Measurements from ENCODE around the gene MACC1.

The MACC1 gene

DNA sequence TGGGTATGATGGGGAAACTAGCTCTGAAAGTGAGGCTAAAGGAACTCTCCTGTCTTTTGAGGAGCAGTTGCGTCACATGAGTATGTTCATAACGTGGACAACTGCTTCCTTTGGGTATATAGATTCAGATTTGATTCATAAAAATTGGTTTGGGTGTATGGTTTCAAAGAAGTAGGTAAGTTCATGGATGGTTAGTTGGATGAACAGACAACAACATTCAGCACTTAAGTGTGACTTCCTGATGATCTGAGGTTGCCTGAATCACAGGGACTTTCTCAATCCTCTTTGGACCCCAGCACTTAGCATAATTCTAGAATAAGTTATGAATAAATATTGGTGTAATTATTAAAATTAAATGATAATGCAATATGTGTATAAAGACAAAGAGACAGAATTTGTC, 43.4 kb downstream of the MACC1 start:
- DNase-seq (ENCODE audit: low read depth) = no peak

DNA sequence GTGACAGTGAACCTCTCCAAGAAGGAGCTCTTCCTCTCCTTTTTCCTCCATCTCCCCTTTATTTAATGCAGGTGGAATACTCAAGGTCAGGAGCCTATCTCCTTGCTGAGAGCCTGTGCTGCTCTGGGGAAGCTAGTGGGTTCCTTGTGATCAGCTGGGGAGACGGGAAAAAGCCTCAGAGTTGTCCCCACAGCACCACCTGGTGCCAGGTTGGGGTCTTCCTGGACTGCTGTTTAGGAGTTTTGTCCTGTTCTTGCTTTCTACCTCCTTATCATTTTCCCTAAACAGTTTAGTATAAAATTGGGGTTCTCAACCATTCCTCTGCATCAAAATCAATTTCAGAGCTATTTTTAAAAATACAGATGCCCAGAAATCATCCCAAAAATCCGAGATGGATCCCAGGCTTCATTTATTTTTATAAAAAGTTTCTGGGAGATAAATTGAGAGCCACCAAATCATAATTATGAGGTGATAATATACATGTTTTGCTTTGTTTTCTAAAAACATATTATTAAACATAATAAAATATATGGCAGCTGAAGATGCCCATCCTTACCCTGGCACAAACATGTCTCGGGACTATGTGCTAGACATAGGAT, 44.3 kb downstream of the MACC1 start:
- DNase-seq (ENCODE audit: low read depth) = no peak

DNA sequence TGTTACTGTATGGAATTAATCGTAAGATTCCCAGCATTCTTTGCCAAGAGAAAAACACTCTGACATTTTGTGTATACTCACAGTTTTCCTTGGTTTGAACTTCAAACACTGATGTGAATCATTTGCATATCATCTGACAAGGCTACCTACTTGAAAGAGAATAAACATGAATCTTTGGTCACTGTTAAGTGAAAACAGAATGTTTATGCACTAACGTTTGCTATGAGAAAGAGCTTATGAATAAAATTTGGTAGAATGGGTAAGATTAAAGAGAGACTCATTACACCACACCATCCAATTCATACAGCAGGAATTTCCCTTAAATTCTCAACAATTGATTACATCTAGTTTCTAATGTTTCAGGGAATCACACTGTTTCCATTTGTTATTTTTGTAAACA, 46.6 kb downstream of the MACC1 start:
- DNase-seq (ENCODE audit: low read depth) = peak; percentile 27

DNA sequence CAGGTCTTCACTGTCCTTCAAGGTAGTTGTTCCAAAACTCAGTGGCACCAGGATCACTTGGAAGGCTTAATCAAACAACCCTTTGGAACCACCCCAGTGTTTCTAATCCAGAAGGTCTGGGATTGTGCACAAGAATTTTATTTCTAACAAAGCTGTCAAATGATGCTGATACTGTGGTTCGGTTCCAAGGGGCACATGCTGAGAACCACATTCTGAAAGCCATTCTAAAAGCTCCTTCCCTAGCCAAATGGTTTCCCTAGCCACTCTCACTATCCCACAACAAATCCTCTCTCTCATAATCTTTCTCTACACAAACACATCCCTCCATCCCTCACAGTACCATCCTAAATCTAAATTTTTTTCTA, 52.1 kb downstream of the MACC1 start:
- no peak for DNase-seq (ENCODE audit: low read depth)

DNA sequence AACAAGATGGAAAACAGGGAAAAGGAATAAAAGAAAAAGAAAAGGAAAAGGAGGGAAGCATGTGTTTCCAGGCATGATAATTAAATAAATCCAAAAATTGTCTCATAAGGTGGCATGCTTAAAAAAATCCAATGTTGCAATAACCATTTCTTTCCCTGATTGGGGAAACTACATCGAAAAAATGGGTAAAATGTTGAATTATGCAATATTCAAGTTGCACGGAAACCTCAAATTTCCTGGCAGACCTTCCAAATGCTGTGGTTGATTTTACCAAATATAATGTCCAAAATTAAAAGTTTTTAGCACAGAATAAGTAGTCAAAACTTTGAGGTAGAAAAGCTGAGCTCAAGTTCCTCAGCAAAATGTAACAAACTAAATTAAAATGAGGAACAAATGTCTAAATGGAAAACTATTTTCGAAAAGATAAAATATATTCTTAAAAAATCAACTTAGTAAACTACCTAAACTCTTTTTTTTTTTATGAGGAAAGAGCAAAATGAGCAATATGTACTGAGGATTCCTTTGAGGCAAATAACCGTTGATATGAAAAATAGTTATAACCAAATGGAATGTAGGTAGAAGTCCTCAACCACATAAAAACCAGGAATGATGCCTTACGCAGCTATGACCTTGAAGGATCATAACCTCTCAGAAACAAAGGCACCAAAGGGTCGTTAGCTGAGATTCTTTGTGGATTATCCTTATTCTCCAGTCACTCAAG, 52.6 kb downstream of the MACC1 start:
- peak; percentile 81 for DNase-seq (ENCODE audit: low read depth)

DNA sequence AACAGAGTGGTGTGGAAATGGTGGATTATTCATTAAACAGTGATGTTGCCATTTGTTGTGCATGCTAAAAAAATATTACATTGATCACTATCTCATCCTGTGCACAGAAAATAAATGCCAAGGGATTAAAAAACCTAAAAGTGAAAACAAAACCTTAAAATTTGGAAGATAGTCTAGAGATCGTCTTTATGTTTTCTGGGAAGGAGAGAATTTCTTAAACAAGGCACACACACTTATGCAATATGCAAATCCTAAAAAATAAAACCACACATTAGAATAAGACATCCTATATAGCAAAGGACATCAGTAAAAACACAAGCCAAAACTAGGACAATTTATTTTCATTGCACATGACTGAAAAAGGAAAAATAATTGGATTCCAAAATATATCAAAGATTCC, 54.5 kb downstream of the MACC1 start:
- DNase-seq (ENCODE audit: low read depth) = no peak

DNA sequence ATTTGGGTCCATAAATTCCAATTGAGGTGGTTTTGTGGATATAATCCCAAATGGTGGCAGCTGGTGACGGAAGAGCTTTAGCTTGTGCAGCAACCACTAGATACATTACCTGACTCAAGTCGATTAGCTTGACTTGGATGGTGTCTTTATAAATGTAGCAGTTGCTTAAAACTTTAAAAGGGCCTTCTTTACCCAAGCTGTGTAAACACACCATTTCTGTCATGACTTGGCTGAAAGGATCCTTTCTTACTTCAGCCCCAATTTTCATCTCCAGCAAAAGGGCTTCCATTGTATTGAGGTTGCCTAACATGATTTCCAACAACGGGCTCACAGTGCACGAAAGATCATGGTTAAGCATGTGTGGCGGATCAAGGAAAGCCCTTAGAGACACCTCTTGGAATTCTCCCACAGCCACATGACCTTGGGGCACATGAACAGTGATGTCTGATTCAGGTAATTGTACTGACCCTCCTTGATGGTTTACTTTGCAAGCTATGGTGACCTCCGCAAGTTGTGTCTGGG, 57.9 kb downstream of the MACC1 start:
- DNase-seq (ENCODE audit: low read depth) = no peak

DNA sequence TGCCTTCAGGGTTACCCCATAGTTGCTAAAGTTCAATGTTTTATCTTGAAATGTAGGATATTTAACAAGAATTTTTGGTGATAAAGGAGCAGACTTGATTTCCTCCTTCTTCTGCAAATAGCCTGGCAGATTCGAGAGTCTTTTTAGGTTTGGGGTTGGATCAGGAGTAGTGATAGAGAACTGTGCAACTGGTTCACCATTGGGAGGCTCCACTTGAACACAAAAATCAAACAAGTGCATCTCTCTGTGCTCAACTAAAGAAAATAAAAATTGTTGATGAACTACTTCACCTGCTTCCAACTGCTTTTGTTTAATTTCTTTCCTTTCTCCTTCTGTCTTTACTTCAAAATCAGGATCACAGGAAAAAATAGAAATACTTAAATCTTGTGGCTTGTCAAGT, 58.5 kb downstream of the MACC1 start:
- no peak for DNase-seq (ENCODE audit: low read depth)

DNA sequence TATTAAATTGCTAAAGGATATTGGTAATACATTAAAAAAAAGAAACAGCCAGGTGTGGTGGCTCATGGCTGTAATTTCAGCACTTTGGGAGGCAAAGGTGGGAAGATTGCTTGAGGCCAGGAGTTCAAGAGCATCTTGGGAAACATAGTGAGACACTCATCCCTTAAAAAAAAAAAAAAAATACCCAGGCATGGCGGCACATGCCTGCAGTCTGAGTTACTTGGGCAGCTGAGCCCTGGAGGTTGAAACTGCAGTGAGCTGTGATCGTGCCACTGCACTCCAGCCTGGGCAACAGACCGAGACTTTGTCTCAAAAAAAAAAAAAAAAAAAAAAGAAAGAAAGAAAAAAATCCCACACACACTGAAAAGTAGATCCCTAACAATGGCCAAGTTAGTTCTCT, 59.7 kb downstream of the MACC1 start:
- no peak for DNase-seq (ENCODE audit: low read depth)

DNA sequence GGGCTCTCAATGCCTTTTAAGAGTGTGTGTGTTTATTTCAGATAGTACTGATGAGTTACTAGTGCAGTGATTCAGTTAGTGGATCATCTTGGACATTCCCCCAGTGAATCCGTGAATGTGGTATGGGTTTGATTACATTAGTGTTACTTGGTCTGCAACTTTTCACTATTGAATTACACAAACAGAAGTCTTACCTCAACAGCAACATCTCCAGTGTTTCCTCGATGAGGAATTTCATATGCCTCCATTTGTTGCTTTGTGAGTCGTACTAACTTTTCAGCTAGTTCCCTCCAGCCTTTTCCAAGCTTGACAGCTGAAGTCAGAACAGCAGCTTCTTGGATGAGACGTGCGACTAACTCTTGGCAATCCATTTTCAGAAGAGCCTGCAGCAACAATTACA, 63.2 kb downstream of the MACC1 start:
- no peak for DNase-seq (ENCODE audit: low read depth)

DNA sequence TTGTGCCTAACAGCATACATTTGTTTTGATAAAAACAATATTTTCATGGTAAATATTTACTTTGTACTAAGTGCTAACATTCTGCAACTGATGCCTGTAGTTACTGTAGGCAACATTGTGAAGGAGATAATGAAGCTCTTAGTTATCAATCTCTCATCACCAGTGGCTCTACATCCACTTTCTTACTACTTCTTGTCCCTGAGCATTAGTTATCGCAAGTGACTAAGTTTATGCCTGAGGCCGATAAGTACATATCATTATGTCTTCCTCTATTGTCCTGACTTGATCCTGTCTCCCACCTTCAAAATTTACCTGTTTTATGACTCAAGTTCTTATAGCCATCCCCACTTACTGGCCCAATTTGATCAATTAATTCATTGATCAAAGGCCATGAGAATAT, 63.6 kb downstream of the MACC1 start:
- DNase-seq (ENCODE audit: low read depth) = no peak

DNA sequence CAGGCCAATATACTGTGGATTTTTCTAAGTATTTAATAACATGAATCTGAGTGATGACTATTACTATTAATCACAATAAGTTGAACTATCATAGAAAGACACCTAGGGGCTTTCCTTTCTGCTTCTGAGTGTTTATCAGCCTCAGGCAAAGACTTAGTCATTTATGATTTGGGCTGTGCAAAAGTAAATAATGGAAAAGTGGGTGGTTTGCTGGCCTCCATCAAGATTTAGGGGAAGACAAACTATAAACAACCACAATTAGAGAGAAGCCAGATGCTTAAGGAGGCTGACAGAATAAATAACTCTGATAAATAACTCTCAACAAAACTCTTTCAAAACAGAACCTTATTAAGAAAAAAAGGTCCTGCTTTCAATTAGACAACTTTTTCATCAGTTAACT, 64.7 kb downstream of the MACC1 start:
- peak; percentile 50 for DNase-seq (ENCODE audit: low read depth)

DNA sequence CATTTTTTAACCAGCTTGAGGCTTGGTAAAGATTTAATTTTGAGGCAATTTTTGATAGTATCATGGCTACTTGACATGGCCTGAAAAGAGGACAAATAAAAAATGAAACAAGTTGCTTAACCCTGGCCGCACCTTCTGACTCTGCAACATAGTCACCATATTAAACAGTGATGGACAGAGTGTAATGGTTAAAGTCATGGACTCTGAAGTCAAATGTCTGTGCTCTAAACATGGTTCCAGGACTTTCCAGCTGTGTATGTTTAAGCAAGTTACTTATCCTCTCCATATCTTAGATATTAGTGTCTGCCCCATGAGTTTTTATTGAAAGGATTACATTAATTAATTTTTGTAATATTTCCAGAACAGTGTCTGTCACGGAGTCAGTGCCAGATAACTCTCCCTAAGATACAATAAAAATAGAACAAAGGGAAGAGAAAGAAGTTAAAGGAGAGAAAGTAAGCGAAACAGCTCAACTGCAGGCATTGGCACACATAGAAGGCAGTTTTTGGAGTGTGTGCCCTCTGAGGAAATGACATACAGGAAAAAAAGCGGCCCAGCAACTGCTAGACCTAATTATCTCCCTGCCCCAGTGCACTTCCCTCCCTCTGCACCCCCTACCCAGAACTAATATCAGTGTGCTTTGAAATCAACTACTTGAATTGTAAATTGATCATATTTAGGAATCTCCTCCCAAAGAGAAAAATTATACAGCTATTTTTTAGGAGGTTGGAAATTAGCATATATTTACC, 65.3 kb downstream of the MACC1 start:
- DNase-seq (ENCODE audit: low read depth) = no peak

DNA sequence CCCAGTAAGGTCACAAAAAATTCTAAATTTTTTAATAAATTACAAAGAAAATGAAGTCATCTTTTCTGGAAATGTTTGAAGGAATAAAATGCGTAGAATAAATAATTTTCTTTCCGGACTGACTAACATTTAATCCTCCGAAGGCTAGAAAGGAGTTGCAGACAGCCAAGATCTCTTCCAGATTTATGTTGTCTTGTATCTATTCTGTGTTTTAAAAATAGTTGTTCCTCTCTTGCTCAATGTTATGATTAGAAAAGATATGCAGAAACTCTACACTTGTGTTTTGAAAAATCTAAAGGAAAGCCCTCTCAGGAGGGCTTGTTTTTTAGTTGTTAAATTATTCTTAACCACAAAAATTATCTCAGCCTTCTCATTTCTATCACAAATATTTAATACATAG, 70.7 kb downstream of the MACC1 start:
- no peak for DNase-seq (ENCODE audit: low read depth)

DNA sequence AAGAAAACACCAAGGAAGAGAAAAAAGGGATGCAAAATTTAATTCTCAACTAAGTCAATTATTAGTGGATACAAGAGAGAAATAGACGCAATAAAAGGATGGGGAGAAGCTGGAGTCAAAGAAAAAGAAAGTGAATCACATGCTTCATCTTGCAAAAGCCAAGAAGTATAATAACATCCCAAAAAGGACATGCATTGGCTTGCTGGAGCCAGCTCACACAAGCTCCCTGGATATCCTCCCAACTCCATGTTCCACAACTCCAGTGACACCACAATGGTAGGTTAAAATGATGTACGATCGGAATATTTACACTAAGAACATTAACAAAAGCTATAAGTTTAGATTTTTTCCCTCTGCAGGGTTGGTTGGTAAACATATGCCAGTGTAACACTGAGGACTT, 72.4 kb downstream of the MACC1 start:
- DNase-seq (ENCODE audit: low read depth) = no peak

DNA sequence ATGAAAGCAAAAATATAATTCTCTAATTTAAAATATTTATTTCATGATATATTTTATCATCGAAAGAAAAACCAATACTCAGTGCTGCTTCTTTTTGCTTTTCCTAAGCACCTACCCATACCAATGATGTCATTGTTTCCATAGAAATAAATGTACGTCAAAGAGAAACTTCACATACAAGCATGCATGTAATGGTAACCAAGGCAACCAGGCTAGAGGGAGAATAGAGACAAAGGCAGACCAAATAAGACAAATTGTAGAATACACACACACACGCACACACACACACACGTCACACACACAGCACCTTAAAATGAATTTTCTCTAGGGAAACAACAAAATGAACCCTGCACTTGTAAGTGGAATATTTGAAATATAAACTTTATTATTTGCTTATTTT, 75.5 kb downstream of the MACC1 start:
- no peak for DNase-seq (ENCODE audit: low read depth)

DNA sequence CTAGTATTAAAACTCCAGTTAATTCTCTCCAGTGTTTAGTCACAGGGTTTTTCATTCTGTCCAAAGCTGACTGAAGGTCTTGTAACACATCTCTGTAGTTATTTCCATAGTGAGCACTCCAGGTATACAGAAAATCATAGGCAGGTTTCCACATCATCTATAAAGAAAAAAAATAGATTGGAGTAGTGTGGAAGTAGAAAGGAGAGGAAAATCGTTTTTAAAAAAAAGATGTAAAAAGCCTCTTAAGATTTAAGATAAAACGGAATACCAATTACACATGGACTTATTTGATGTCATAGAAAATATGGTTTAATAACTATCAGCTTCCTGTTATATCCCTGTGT, 76.2 kb downstream of the MACC1 start:
- no peak for DNase-seq (ENCODE audit: low read depth)

DNA sequence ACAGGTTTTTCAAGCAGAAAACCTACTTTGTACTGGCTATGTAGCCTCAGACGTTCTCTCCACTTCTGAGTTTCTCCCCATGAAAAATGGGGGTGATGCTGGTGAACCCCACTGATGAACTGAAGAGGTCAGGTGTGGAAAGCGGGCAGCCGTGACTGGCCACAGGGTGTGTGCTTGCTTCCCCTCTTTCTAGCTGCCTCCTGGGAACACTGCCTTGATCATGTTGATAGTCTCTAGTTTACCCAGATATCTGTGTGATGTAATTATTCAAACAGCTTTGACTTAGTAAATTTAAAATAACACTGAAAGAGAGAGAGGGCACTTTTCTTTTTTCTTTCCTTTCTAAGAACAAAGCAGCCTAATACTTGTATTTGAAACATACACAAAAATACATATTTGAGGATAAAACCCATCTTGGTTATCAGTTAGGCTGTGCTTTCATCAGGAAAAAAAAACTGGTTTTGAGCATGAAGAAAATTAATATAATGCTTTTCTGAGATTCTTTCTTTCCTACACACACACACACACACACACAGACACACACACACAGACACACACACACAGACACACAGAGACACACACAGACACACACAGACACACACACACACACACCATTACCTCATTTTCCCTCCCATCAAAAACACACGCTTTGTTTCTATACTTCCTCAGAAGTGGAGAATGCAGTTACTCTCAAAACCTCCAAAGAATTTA, 76.7 kb downstream of the MACC1 start:
- DNase-seq (ENCODE audit: low read depth) = no peak

DNA sequence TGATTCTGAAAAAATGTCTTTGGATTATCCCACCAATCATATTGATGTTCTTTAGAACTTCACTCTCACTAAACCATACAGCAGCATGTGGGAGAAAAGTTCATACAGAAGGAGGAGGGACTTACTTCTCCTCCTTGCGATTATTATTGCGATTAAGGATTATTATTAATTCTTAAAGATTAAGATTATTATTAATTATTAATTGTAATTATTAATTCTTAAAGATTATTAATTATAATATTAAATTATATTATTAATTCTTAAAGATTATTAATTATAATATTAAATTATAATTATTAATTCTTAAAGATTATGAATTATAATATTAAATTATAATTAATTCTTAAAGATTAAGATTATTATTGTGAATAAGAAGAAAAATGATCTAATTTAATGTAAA, 80.5 kb downstream of the MACC1 start:
- DNase-seq (ENCODE audit: low read depth) = no peak

DNA sequence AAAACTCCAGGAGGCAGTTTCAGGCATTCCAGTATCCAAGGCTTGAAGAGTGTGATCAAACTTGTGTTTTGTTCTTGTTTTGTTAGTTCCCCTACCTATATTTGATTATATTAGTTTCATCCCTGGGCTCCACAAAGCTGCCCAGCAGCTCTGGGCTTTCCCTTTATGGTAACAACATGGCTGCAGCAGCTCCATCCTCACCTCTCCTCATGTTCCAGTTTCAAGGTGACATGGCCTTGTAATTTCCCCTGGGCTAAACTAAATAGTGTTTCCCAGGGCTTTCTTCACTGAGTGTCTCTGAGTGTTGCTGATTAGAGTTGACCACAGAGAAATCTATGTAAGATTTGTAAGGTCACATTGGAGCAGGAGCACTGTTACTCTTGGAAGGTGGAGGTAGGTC, 83.4 kb downstream of the MACC1 start:
- no peak for DNase-seq (ENCODE audit: low read depth)

DNA sequence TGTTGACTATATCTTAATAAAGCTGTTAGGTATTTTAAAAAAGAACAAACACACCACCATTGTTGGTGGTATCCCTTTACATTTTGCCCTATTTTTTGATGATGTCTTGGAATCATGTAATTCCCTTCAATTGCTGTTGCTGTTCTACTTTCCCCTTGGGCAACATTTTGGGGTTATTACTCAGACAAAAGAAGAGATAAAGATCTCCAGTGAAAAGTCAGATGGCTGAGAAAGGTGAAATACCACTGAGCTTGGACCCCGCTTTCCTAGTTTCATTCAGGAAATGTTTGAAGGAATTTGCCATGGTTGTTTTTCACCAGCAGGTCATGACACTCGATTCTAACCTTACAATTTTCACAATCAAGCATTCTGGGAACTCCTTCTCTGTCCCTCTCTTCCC, 84.6 kb downstream of the MACC1 start:
- DNase-seq (ENCODE audit: low read depth) = no peak

DNA sequence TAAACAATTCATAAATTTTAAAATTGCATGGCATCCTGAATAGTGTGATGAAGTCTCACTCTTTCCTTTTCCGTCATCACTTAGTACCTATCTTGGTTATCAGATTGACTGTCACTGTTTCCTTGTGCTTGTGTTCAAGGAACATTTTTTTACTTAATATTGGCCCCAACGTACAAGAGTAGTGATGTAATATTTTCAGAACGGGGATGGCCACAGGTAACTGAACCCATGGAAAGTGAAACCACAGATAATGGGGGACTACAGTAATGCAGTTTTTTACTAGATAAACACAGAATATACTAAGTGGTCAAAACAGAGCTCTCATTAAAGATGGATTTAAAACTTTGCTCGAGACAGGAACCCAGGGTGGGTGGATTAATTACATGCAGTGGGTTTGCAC, 85.4 kb downstream of the MACC1 start:
- no peak for DNase-seq (ENCODE audit: low read depth)

DNA sequence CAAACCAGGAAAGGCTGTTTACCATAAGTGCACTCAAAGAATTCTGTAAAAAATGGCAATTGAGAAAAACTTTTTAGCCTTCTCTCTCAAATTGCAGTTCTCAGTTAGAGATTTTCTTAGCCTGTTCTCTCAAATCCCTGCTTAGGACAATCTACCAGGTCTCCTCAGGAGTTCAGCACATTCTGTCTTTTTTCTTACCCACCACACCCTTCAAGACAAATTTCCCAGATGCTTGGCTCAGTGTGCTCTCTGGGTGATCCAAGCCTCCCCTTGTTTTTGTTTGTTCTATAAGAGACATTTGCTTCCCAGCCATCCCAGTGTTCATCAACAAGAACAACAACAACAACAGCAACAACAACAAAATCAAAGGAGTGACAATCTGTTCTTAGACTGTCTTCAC, 87.3 kb downstream of the MACC1 start:
- DNase-seq (ENCODE audit: low read depth) = no peak

Data from GM04503 (cell line).